Measurements from ENCODE around the gene HECW1. TPM values are rescaled to one million over a fixed set of nuclear protein-coding genes. Genes with fewer than 3 reads are reported as not detected.

HECW1 gene
- polyA plus RNA-seq, 1 donor (not counting 4 experiments of a cell fraction or from before 2014, with no cell fraction given): not detected

GRCh38 chr7:43265139-43265538 lies 152.7 kb downstream of the HECW1 start:
- no peak overlapping the region for H2AFZ ChIP-seq (ENCODE audit: control insufficient read depth, low read length)
- no peak for FAIRE-seq
- H3K4me2 ChIP-seq (ENCODE audit: control insufficient read depth, extremely low read depth, insufficient read depth, low read depth, low read length): no peak overlapping the region
- peaks cover 8% of the 10 kb centered on the region for H3K27me3 ChIP-seq (ENCODE audit: control insufficient read depth, extremely low read depth, insufficient read depth, low read length)
- DNase-seq (ENCODE audit: low read depth, low spot score): no peak
- H3K36me3 ChIP-seq (ENCODE audit: control insufficient read depth in 2 of 2, extremely low read depth in 1 of 2, insufficient read depth in 2 of 2, low read length in 2 of 2): no peaks in the 10 kb centered on the region
- no peaks in the 10 kb centered on the region for H3K79me2 ChIP-seq (ENCODE audit: control insufficient read depth, insufficient read depth, low read length)
- TF ChIP-seq EZH2 (IDR thresholded peaks at IDR 0.05; ENCODE audit: low read length) (no peak), CTCF (optimal IDR thresholded peaks at IDR 0.05 in 1 of 3, IDR thresholded peaks at IDR 0.05 in 1 of 3, conservative IDR thresholded peaks at IDR 0.05 in 1 of 3; ENCODE audit: extremely low read depth in 1 of 3, insufficient read depth in 2 of 3, low read length in 3 of 3) (no peak)
- H3K27ac ChIP-seq (ENCODE audit: control insufficient read depth, insufficient read depth, low read length): no peak overlapping the region
- no peak overlapping the region for H3K9ac ChIP-seq (ENCODE audit: control insufficient read depth, extremely low read depth, insufficient read depth, low read length)
- dilution Hi-C loops (cut with MboI; ENCODE audit: extremely low pct_ligation_motif_present, low sequenced_read_pairs): no loop called here
- no peaks in the 10 kb centered on the region for H4K20me1 ChIP-seq (ENCODE audit: control insufficient read depth, extremely low read depth, insufficient read depth, low read length)
- no peaks in the 10 kb centered on the region for H3K9me3 ChIP-seq (ENCODE audit: control insufficient read depth, low read depth, low read length)
- H3K9me1 ChIP-seq (ENCODE audit: control insufficient read depth, extremely low read depth, insufficient read depth, low read length): no peaks in the 10 kb centered on the region
- H3K4me1 ChIP-seq (ENCODE audit: control insufficient read depth, extremely low read depth, insufficient read depth, low read length): no peaks in the 10 kb centered on the region
- H3K4me3 ChIP-seq (ENCODE audit: control insufficient read depth in 2 of 3, extremely low read depth in 1 of 3, insufficient read depth in 2 of 3, low read depth in 1 of 3, low read length in 3 of 3): no peak overlapping the region

GRCh38 chr7:43273939-43274719 lies 161.7 kb downstream of the HECW1 start:
- Histone ChIP-seq H3K9me1 (ENCODE audit: control insufficient read depth, extremely low read depth, insufficient read depth, low read length) (no peaks in the 10 kb centered on the region), H3K27ac (ENCODE audit: control insufficient read depth, insufficient read depth, low read length) (no peak overlapping the region), H3K79me2 (ENCODE audit: control insufficient read depth, insufficient read depth, low read length) (no peaks in the 10 kb centered on the region), H2AFZ (ENCODE audit: control insufficient read depth, low read length) (no peak overlapping the region), H3K4me2 (ENCODE audit: control insufficient read depth, extremely low read depth, insufficient read depth, low read depth, low read length) (no peak overlapping the region), H3K27me3 (ENCODE audit: control insufficient read depth, extremely low read depth, insufficient read depth, low read length) (no peaks in the 10 kb centered on the region), H3K9me3 (ENCODE audit: control insufficient read depth, low read depth, low read length) (no peaks in the 10 kb centered on the region), H3K9ac (ENCODE audit: control insufficient read depth, extremely low read depth, insufficient read depth, low read length) (no peak overlapping the region), H4K20me1 (ENCODE audit: control insufficient read depth, extremely low read depth, insufficient read depth, low read length) (no peaks in the 10 kb centered on the region), H3K4me3 (ENCODE audit: control insufficient read depth in 2 of 3, extremely low read depth in 1 of 3, insufficient read depth in 2 of 3, low read depth in 1 of 3, low read length in 3 of 3) (no peak overlapping the region), H3K4me1 (ENCODE audit: control insufficient read depth, extremely low read depth, insufficient read depth, low read length) (no peaks in the 10 kb centered on the region), H3K36me3 (ENCODE audit: control insufficient read depth in 2 of 2, extremely low read depth in 1 of 2, insufficient read depth in 2 of 2, low read length in 2 of 2) (no peaks in the 10 kb centered on the region)
- TF ChIP-seq CTCF (optimal IDR thresholded peaks at IDR 0.05 in 1 of 3, IDR thresholded peaks at IDR 0.05 in 1 of 3, conservative IDR thresholded peaks at IDR 0.05 in 1 of 3; ENCODE audit: extremely low read depth in 1 of 3, insufficient read depth in 2 of 3, low read length in 3 of 3) (no peak), EZH2 (IDR thresholded peaks at IDR 0.05; ENCODE audit: low read length) (no peak)
- DNase-seq (ENCODE audit: low read depth, low spot score) (no peak), FAIRE-seq (no peak)
- dilution Hi-C loops (cut with MboI; ENCODE audit: extremely low pct_ligation_motif_present, low sequenced_read_pairs): no loop called here

All from keratinocyte (primary cell).